ENCODE measurements around the gene ZNF710. TPM values are rescaled to one million over a fixed set of nuclear protein-coding genes. Genes with fewer than 3 reads are reported as not detected.

Gene ZNF710
- total RNA-seq, 1 experiment from 2014 or later: 27.3 TPM

DNA sequence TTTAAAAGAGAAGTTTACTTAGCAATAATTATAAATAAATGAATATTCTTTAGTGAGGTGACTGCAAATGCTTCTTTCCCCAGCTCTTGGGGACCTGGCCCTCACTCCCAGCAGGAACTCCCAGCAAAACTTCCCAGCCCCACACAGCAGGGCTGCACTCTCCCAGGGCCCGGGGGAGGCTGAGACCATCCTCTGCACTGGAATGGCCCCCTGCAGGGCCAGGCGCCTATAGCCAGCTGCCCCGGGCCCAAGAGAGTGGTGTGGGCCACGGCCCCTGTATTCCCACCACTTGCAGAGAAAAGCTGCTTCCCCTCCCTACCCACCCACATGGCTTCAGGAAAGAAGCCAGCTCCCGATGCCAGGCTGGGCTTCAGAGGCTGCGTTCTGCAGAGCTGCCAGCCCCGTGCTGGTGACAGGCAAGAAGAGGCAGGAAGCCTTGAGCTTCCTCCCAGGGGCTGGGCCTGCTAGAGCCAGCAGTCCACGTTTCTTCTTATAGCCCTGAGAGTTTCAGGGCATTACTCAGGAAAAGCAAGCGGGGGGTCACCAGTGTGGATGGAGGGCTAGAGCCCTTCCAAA lies 81.1 kb downstream of the ZNF710 start:
- Histone ChIP-seq H3K27me3 (replicated peaks; ENCODE audit: insufficient read depth, low read depth, low read length, poor library complexity) (no peaks in the 10 kb centered on the region), H3K36me3 (ENCODE audit: insufficient read depth, low read length, poor library complexity, severe bottlenecking) (peaks cover 7% of the 10 kb centered on the region), H3K4me3 (ENCODE audit: low read depth, low read length, poor library complexity, severe bottlenecking) (no peak overlapping the region), H3K9me3 (ENCODE audit: low read depth, low read length, poor library complexity, severe bottlenecking) (no peaks in the 10 kb centered on the region), H3K4me1 (ENCODE audit: insufficient read depth, low read length, poor library complexity, severe bottlenecking) (no peaks in the 10 kb centered on the region), H3K27ac (ENCODE audit: low read depth, low read length, poor library complexity, severe bottlenecking) (no peak overlapping the region)
- POLR2A ChIA-PET (ENCODE audit: low non-redundant PET): interaction anchor here (0.6 kb wide), 1 partner anchor 133 kb away, joined by 6 read pairs; no protein-coding TSS in a partner anchor
- no peak for TF ChIP-seq EZH2 (IDR thresholded peaks at IDR 0.05; ENCODE audit: borderline replicate concordance, low read depth, low read length, poor library complexity, severe bottlenecking)
- TF ChIP-seq, protein P1, sequence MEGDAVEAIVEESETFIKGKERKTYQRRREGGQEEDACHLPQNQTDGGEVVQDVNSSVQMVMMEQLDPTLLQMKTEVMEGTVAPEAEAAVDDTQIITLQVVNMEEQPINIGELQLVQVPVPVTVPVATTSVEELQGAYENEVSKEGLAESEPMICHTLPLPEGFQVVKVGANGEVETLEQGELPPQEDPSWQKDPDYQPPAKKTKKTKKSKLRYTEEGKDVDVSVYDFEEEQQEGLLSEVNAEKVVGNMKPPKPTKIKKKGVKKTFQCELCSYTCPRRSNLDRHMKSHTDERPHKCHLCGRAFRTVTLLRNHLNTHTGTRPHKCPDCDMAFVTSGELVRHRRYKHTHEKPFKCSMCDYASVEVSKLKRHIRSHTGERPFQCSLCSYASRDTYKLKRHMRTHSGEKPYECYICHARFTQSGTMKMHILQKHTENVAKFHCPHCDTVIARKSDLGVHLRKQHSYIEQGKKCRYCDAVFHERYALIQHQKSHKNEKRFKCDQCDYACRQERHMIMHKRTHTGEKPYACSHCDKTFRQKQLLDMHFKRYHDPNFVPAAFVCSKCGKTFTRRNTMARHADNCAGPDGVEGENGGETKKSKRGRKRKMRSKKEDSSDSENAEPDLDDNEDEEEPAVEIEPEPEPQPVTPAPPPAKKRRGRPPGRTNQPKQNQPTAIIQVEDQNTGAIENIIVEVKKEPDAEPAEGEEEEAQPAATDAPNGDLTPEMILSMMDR (conservative IDR thresholded peaks at IDR 0.05; ENCODE audit: low read depth, low read length): no peak
- CTCF ChIA-PET: interaction anchor here (0.6 kb wide), 1 partner anchor 207 kb away, joined by 3 read pairs; no protein-coding TSS in a partner anchor
- BruUV-seq (replicated peaks): no TSS peak
- no peak for DNase-seq (ENCODE audit: low spot score)
- intact Hi-C loops (cut with micrococcal nuclease; ENCODE audit: unreplicated experiment): no loop called here

DNA sequence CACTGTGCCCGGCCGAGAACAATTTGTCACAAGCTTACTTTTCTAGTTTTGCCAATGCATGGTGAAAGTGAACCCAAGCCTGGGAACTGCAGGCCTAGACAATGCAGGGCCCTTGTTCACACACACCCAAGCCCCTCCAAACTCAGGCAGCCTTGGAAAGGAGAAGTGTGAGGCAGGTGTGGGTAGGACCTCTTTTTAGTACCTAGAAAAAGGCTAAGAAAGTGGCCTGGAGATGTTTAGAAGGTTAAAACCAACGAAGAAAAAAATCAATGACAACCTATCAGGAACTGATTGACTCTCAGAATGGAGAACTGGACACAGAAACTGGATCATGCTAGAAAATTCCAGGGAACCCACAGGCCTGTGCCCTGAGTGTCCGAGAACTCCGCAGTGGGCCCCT lies 82.3 kb downstream of the ZNF710 start:
- Histone ChIP-seq H3K27me3 (replicated peaks; ENCODE audit: insufficient read depth, low read depth, low read length, poor library complexity) (no peaks in the 10 kb centered on the region), H3K27ac (ENCODE audit: low read depth, low read length, poor library complexity, severe bottlenecking) (no peak overlapping the region), H3K36me3 (ENCODE audit: insufficient read depth, low read length, poor library complexity, severe bottlenecking) (peaks cover 13% of the 10 kb centered on the region), H3K9me3 (ENCODE audit: low read depth, low read length, poor library complexity, severe bottlenecking) (no peaks in the 10 kb centered on the region), H3K4me3 (ENCODE audit: low read depth, low read length, poor library complexity, severe bottlenecking) (no peak overlapping the region), H3K4me1 (ENCODE audit: insufficient read depth, low read length, poor library complexity, severe bottlenecking) (no peaks in the 10 kb centered on the region)
- intact Hi-C loops (cut with micrococcal nuclease; ENCODE audit: unreplicated experiment): no loop called here
- ChIA-PET CTCF (no interaction called here), POLR2A (ENCODE audit: low non-redundant PET) (no interaction called here)
- BruUV-seq (replicated peaks): no TSS peak
- no peak for TF ChIP-seq EZH2 (IDR thresholded peaks at IDR 0.05; ENCODE audit: borderline replicate concordance, low read depth, low read length, poor library complexity, severe bottlenecking)
- TF ChIP-seq, protein P1 (conservative IDR thresholded peaks at IDR 0.05; ENCODE audit: low read depth, low read length): no peak
- DNase-seq (ENCODE audit: low spot score): no peak

DNA sequence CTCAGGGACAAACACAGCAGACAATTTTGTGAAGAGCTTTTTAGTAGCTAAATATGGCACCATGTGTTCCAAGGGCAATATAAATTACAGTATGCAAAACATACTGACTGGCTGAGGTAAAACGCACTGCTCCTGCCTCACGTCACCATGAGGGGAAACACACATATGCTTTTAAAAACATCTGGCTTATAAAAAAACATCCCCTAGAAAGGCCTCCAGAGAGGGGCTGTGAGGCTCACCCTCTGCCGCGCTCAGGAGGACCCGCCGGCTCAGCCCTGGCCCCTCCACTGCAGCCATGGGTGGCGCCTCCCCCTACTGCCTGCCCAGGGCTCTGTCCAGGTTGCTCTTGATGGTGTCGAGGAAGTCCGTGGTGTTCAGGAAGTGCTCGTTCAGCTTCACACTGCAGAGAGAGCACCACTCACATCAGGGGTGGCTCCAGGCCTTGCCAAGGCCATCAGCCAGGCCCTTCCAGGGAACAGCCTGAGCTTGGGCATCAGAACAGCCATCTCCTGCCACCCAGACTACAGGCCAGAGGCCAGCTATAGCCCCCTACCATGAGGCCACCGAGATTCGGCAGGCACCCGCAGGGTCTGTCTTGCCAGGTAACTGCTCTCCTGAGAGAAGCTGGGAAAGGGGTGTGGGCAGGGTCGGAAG lies 83.0 kb downstream of the ZNF710 start:
- no peak overlapping the region for H3K27ac ChIP-seq (ENCODE audit: low read depth, low read length, poor library complexity, severe bottlenecking)
- peaks cover 16% of the 10 kb centered on the region for H3K36me3 ChIP-seq (ENCODE audit: insufficient read depth, low read length, poor library complexity, severe bottlenecking)
- no peak overlapping the region for H3K4me3 ChIP-seq (ENCODE audit: low read depth, low read length, poor library complexity, severe bottlenecking)
- TSS peak; percentile 47 for BruUV-seq (replicated peaks)
- ChIA-PET CTCF (no interaction called here), POLR2A (ENCODE audit: low non-redundant PET) (no interaction called here)
- DNase-seq (ENCODE audit: low spot score): no peak
- no peaks in the 10 kb centered on the region for H3K9me3 ChIP-seq (ENCODE audit: low read depth, low read length, poor library complexity, severe bottlenecking)
- no peaks in the 10 kb centered on the region for H3K27me3 ChIP-seq (replicated peaks; ENCODE audit: insufficient read depth, low read depth, low read length, poor library complexity)
- H3K4me1 ChIP-seq (ENCODE audit: insufficient read depth, low read length, poor library complexity, severe bottlenecking): no peaks in the 10 kb centered on the region
- TF ChIP-seq EZH2 (IDR thresholded peaks at IDR 0.05; ENCODE audit: borderline replicate concordance, low read depth, low read length, poor library complexity, severe bottlenecking): no peak
- TF ChIP-seq, protein P1 (conservative IDR thresholded peaks at IDR 0.05; ENCODE audit: low read depth, low read length): no peak
- intact Hi-C loops (cut with micrococcal nuclease; ENCODE audit: unreplicated experiment): no loop called here

Data from A673 (cell line).